Activated T-helper 1 cell treated with anti-CD3 and anti-CD28 coated beads, Interleukin-12 subunit alpha, Interleukin-12 subunit beta, Interleukin-2, Interleukin-4 antibody, amounts not matched to agents 30 ng/mL and 10 ng/mL and 1 ng/mL, durations not matched to agents 14 hours and 24 hours and 36 hours (primary cell): ENCODE data around the gene CLCN4. TPM values are rescaled to one million over a fixed set of nuclear protein-coding genes. Genes with fewer than 3 reads are reported as not detected.
A peak's percentile ranks its signal among the peaks of the same experiment; 100 is the strongest.

Experiments
- DNase-seq: peaks from one replicate; pipeline ENCODE4 v3.0.0; 2021; ENCODE audit warnings: low spot score
- H3K27ac Mint-ChIP-seq: one replicate; pipeline ENCODE4 v1.8.0; 2021; ENCODE audit warnings: mild to moderate bottlenecking, mixed read lengths
- H3K27me3 Mint-ChIP-seq: one replicate; pipeline ENCODE4 v1.8.0; 2022; ENCODE audit warnings: mild to moderate bottlenecking, moderate library complexity, mixed read lengths; ENCODE audit not compliant: insufficient read depth
- H3K36me3 Mint-ChIP-seq: one replicate; pipeline ENCODE4 v1.8.0; 2021; ENCODE audit warnings: low read depth, mixed read lengths
- H3K4me1 Mint-ChIP-seq: one replicate; pipeline ENCODE4 v1.8.0; 2021; ENCODE audit warnings: low read depth, mixed read lengths
- H3K4me3 Mint-ChIP-seq: one replicate; pipeline ENCODE4 v1.8.0; 2021; ENCODE audit warnings: mild to moderate bottlenecking, moderate library complexity, mixed read lengths
- H3K9me3 Mint-ChIP-seq: one replicate; pipeline ENCODE4 v1.8.0; 2021; ENCODE audit warnings: mixed read lengths
- intact Hi-C: fragments of 100-400 bp; cut with micrococcal nuclease; formaldehyde crosslinking; loops from one replicate; pipeline ENCODE4 v1.15.1; 2024
- total RNA-seq: library from RNA; stranded (reverse); gene quantifications from 2 replicates; pipeline ENCODE4 v1.2.3, GENCODE V29; 2022

The CLCN4 gene
- total RNA-seq, 1 donor from 2014 or later = not detected

GRCh38 chrX:10193587-10193986 lies 36.8 kb downstream of the CLCN4 start:
- Mint-ChIP-seq H3K9me3 (no peaks in the 10 kb centered on the region), H3K36me3 (no peaks in the 10 kb centered on the region), H3K27ac (peak overlapping the region; percentile 34), H3K4me3 (no peak overlapping the region), H3K27me3 (peaks cover 10% of the 10 kb centered on the region), H3K4me1 (no peaks in the 10 kb centered on the region)
- intact Hi-C loops = no loop called here
- no peak for DNase-seq

DNA sequence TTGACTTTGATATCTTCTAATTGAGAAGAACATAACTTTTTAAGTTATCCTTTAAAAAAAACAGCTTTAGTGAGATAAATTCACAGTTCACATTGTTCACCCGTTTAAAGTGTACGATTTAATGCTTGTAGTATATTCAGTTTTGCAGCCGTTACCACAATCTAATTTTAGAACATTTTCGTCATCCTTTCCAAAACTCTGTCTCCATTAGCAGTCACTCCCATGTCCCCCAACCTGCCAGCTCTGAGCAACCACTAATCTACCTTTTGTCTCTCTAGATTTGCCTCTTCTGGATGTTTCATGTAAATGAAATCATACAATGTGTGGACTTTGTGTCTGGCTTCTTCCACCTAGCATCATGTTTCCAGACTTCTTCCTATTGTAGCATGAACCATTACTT lies 38.6 kb downstream of the CLCN4 start:
- peaks cover 5% of the 10 kb centered on the region for H3K4me1 Mint-ChIP-seq
- no peak overlapping the region for H3K27ac Mint-ChIP-seq
- H3K36me3 Mint-ChIP-seq = no peaks in the 10 kb centered on the region
- peaks cover 9% of the 10 kb centered on the region for H3K27me3 Mint-ChIP-seq
- no peaks in the 10 kb centered on the region for H3K9me3 Mint-ChIP-seq
- no peak for DNase-seq
- H3K4me3 Mint-ChIP-seq = no peak overlapping the region
- intact Hi-C loops = no loop called here

DNA sequence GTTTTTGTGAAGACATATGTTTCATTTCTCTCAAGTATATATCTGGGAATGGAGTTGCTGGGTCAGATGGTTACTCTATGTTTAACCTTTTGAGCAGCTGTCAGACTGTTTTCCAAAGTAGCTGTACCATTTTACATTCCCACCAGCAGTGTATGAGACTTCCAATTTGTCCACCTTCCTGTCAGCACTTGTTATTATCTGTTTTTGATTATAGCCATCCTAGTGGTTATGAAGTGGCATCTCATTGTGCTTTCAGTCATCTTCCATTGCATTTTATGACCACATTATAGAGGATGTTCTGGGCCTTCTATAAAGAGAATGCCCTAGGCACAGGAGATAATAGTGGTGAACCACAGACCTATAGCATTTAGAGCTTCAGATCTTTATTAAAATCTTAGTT lies 39.2 kb downstream of the CLCN4 start:
- peaks cover 5% of the 10 kb centered on the region for H3K4me1 Mint-ChIP-seq
- intact Hi-C loops = no loop called here
- no peaks in the 10 kb centered on the region for H3K9me3 Mint-ChIP-seq
- no peak overlapping the region for H3K27ac Mint-ChIP-seq
- peaks cover 9% of the 10 kb centered on the region for H3K27me3 Mint-ChIP-seq
- no peaks in the 10 kb centered on the region for H3K36me3 Mint-ChIP-seq
- no peak overlapping the region for H3K4me3 Mint-ChIP-seq
- no peak for DNase-seq

- no peak for DNase-seq
- intact Hi-C loops = no loop called here
- Mint-ChIP-seq H3K36me3 (no peaks in the 10 kb centered on the region), H3K4me3 (no peak overlapping the region), H3K9me3 (no peaks in the 10 kb centered on the region), H3K27me3 (peaks cover 9% of the 10 kb centered on the region), H3K27ac (no peak overlapping the region), H3K4me1 (peaks cover 5% of the 10 kb centered on the region)
Observed at GRCh38 chrX:10197279-10198210, 40.8 kb downstream of the CLCN4 start.

DNA sequence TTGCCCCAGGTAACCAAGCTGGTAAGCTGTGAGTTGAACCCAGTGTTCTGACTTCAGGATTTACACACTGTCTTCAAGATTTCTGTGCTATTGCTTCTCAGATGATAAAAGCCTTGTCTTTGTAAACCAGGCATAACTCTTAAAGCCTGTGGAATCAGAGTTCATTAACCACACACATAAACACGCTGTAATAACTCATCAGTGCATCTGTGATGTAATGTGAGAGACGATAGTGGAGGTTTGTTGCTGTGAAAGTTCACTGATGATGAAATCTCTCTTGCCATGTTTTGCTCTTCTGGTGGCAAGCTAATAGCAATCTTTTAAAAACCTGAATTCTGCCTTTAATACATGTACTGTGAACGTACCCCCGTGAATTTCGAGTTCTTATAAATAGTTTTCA lies 41.5 kb downstream of the CLCN4 start:
- H3K9me3 Mint-ChIP-seq = no peaks in the 10 kb centered on the region
- intact Hi-C loops = no loop called here
- no peaks in the 10 kb centered on the region for H3K36me3 Mint-ChIP-seq
- no peak overlapping the region for H3K4me3 Mint-ChIP-seq
- peaks cover 9% of the 10 kb centered on the region for H3K27me3 Mint-ChIP-seq
- no peak overlapping the region for H3K27ac Mint-ChIP-seq
- peaks cover 5% of the 10 kb centered on the region for H3K4me1 Mint-ChIP-seq
- DNase-seq = no peak

DNA sequence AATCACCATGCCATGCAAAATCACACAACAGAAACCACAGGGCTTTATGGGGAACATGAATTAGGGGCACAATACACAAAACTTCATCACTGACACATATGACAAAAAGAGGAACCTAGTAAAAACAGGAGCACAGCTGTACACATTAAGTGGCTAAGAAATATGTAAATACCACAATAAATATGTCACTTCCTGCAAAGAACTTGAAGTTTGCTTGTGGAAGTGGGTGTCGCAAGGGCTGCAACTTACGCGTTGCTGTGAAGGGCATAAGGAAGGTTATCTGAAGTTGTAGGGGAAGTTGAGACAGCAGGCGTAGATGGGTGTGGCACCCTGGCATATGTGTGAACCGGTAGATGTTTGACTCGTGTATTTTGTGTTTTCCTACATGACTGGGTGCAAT lies 42.4 kb downstream of the CLCN4 start:
- DNase-seq = no peak
- peaks cover 5% of the 10 kb centered on the region for H3K4me1 Mint-ChIP-seq
- no peaks in the 10 kb centered on the region for H3K36me3 Mint-ChIP-seq
- no peaks in the 10 kb centered on the region for H3K9me3 Mint-ChIP-seq
- peaks cover 5% of the 10 kb centered on the region for H3K27me3 Mint-ChIP-seq
- intact Hi-C loops = no loop called here
- no peak overlapping the region for H3K4me3 Mint-ChIP-seq
- H3K27ac Mint-ChIP-seq = no peak overlapping the region

- no peaks in the 10 kb centered on the region for H3K9me3 Mint-ChIP-seq
- H3K27ac Mint-ChIP-seq = no peak overlapping the region
- peaks cover 2% of the 10 kb centered on the region for H3K27me3 Mint-ChIP-seq
- H3K4me1 Mint-ChIP-seq = peaks cover 5% of the 10 kb centered on the region
- no peaks in the 10 kb centered on the region for H3K36me3 Mint-ChIP-seq
- intact Hi-C loops = no loop called here
- H3K4me3 Mint-ChIP-seq = no peak overlapping the region
- no peak for DNase-seq
Observed at GRCh38 chrX:10203617-10204016, 46.8 kb downstream of the CLCN4 start.

GRCh38 chrX:10206317-10206716 lies 49.5 kb downstream of the CLCN4 start:
- Mint-ChIP-seq H3K27ac (no peak overlapping the region), H3K9me3 (no peaks in the 10 kb centered on the region)
- intact Hi-C loops = no loop called here

GRCh38 chrX:10208281-10208856 lies 51.6 kb downstream of the CLCN4 start:
- Mint-ChIP-seq H3K9me3 (no peaks in the 10 kb centered on the region), H3K36me3 (no peaks in the 10 kb centered on the region), H3K4me1 (no peaks in the 10 kb centered on the region), H3K27me3 (no peaks in the 10 kb centered on the region), H3K4me3 (no peak overlapping the region), H3K27ac (no peak overlapping the region)
- intact Hi-C loops = no loop called here
- no peak for DNase-seq

More at GRCh38 chrX:10206317-10206716, 49.5 kb downstream of the CLCN4 start:
- H3K36me3 Mint-ChIP-seq = no peaks in the 10 kb centered on the region
- no peak for DNase-seq
- H3K27me3 Mint-ChIP-seq = no peaks in the 10 kb centered on the region
- no peak overlapping the region for H3K4me3 Mint-ChIP-seq
- H3K4me1 Mint-ChIP-seq = no peaks in the 10 kb centered on the region

- H3K36me3 Mint-ChIP-seq = no peaks in the 10 kb centered on the region
- H3K9me3 Mint-ChIP-seq = no peaks in the 10 kb centered on the region
- no peaks in the 10 kb centered on the region for H3K27me3 Mint-ChIP-seq
- H3K4me3 Mint-ChIP-seq = no peak overlapping the region
- no peak for DNase-seq
- intact Hi-C loops = no loop called here
- H3K4me1 Mint-ChIP-seq = no peaks in the 10 kb centered on the region
- H3K27ac Mint-ChIP-seq = no peak overlapping the region
Observed at GRCh38 chrX:10208953-10209352, 52.2 kb downstream of the CLCN4 start.

GRCh38 chrX:10212395-10212794 lies 55.6 kb downstream of the CLCN4 start:
- H3K36me3 Mint-ChIP-seq = no peaks in the 10 kb centered on the region
- H3K4me1 Mint-ChIP-seq = no peaks in the 10 kb centered on the region

DNA sequence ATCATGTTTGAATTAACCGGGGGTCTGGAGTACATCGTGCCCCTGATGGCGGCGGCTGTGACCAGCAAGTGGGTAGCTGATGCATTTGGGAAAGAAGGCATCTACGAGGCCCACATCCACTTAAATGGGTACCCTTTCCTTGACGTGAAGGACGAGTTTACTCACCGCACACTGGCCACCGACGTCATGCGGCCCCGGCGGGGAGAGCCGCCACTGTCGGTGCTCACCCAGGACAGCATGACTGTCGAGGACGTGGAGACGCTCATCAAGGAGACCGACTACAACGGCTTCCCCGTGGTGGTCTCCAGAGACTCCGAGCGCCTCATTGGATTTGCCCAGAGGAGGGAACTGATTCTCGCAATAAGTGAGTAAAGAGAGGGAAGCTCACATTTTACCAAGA lies 56.9 kb downstream of the CLCN4 start:
- Mint-ChIP-seq H3K27me3 (no peaks in the 10 kb centered on the region), H3K4me1 (no peaks in the 10 kb centered on the region), H3K4me3 (no peak overlapping the region), H3K27ac (no peak overlapping the region), H3K36me3 (no peaks in the 10 kb centered on the region), H3K9me3 (no peaks in the 10 kb centered on the region)
- intact Hi-C loops = no loop called here
- DNase-seq = no peak

More at GRCh38 chrX:10212395-10212794, 55.6 kb downstream of the CLCN4 start:
- H3K4me3 Mint-ChIP-seq = no peak overlapping the region
- no peak for DNase-seq
- no peaks in the 10 kb centered on the region for H3K9me3 Mint-ChIP-seq
- H3K27ac Mint-ChIP-seq = no peak overlapping the region
- no peaks in the 10 kb centered on the region for H3K27me3 Mint-ChIP-seq
- intact Hi-C loops = no loop called here

- Mint-ChIP-seq H3K4me3 (no peak overlapping the region), H3K4me1 (no peaks in the 10 kb centered on the region), H3K36me3 (no peaks in the 10 kb centered on the region), H3K27ac (no peak overlapping the region), H3K27me3 (no peaks in the 10 kb centered on the region), H3K9me3 (no peaks in the 10 kb centered on the region)
- intact Hi-C loops = no loop called here
- no peak for DNase-seq
Observed at GRCh38 chrX:10216208-10216607, 59.4 kb downstream of the CLCN4 start.
